Activated CD8-positive, alpha-beta T cell treated with anti-CD3 and anti-CD28 coated beads for 36 hours (primary cell): Measurements from ENCODE around the gene LTBP3. TPM values are rescaled to one million over a fixed set of nuclear protein-coding genes. Genes with fewer than 3 reads are reported as not detected.

Experiments used
- ATAC-seq: fragments of 200-7000 bp; cut with Tn5 transposase; one replicate; pipeline ENCODE4 v1.10.0; 2021; ENCODE audit warnings: mild to moderate bottlenecking, moderate library complexity
- CTCF ChIA-PET: fragments of 350-600 bp; sonication (Branson Sonifier 250); formaldehyde crosslinking; loops from one replicate; lab custom pipeline; 2021; ENCODE audit warnings: antibody characterized with exemption; lab: Charles Lee
- POLR2A ChIA-PET: fragments of 350-600 bp; sonication (Branson Sonifier 250); formaldehyde crosslinking; loops from one replicate; lab custom pipeline; 2021; ENCODE audit warnings: antibody characterized with exemption; lab: Charles Lee
- DNase-seq: peaks from one replicate; pipeline ENCODE4 v3.0.0-alpha.2; 2020
- H3K27ac Mint-ChIP-seq: one replicate; pipeline ENCODE4 v1.8.0; 2021; ENCODE audit warnings: mild to moderate bottlenecking, mixed read lengths
- H3K27me3 Mint-ChIP-seq: one replicate; pipeline ENCODE4 v1.8.0; 2021; ENCODE audit warnings: mixed read lengths
- H3K36me3 Mint-ChIP-seq: one replicate; pipeline ENCODE4 v1.8.0; 2021; ENCODE audit warnings: low read depth, mixed read lengths
- H3K4me1 Mint-ChIP-seq: one replicate; pipeline ENCODE4 v1.8.0; 2021; ENCODE audit warnings: low read depth, mixed read lengths
- H3K4me3 Mint-ChIP-seq: one replicate; pipeline ENCODE4 v1.8.0; 2021; ENCODE audit warnings: mild to moderate bottlenecking, moderate library complexity, mixed read lengths
- H3K9me3 Mint-ChIP-seq: one replicate; pipeline ENCODE4 v1.8.0; 2021; ENCODE audit warnings: mixed read lengths
- intact Hi-C: fragments of 100-400 bp; cut with micrococcal nuclease; formaldehyde crosslinking; loops from one replicate; pipeline ENCODE4 v1.10.0; 2022
- total RNA-seq, 2 experiments: library from RNA; stranded (reverse); gene quantifications; one replicate each; pipeline ENCODE4 v1.2.3, GENCODE V29; 2021
- TF ChIP-seq, protein P1 (sequence below): fragments of 200-600 bp; IDR thresholded peaks from one replicate; pipeline ENCODE4 v1.8.0; 2022; ENCODE audit warnings: antibody characterized with exemption, mild to moderate bottlenecking

LTBP3 gene
- total RNA-seq, 2 experiments from 2014 or later: 55.4 to 56.0 TPM

DNA sequence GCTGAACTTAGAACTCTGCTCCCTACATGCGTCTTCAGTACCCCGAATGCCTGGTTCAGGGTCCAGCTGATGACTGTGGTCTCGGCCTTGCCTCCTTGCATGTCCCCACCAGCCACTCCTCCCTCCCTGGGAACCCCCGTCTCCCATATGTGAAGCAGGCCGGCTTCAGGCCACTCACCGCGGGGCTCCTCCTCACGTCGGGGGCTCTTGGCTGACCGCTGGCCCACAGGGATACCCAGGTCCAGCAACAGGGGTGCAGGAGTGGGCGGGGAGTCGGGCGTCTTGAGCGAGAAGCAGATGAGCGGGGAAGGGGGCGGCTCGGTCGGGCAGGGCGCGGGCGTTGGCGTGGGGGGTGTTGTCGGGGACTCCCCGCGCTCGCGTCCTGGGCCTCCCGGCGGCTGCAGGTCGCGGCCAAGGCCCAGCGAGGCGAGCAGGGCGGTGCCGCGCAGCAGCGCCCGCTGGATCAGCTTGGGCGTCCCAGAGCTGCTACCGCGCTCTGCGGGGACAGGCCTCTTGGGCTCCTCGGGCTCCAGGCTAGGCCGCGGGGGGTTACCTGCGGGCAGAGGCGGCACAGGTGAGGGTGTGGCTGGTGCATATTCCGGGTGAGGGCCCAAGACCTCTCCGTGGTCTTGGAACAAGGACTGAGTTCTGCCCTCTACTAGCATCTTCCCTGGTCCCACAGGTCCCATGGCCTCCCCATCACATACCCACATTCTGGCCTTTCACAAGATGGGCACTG, 41.2 kb upstream of the LTBP3 start:
- no peak overlapping the region for H3K27ac Mint-ChIP-seq
- CTCF ChIA-PET: no interaction called here

DNA sequence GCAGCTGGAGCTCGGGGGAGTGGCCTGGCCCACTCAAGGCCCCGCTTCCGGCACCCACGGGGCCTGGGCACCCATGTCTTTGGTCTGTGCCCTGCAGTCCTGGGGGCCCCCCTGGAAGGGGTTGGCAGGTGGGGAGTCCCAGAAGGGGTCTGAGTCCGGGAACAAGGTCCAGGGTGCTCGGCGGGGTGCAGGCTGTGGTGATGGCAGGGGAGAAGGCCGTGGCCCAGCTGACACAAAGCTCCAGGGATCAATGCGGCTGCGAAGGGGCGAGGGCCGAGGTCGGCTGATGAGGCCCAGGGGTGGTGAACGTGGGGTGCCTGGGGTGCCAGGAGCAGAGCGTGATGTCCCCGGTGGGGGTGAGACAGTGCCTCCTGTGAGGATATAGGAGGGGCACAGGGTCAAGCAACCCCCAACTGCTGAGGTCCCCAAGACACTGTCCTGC, 40.1 kb upstream of the LTBP3 start:
- Mint-ChIP-seq H3K27me3 (no peaks in the 10 kb centered on the region), H3K4me1 (peaks cover 12% of the 10 kb centered on the region), H3K36me3 (peaks cover 4% of the 10 kb centered on the region), H3K27ac (no peak overlapping the region), H3K9me3 (no peaks in the 10 kb centered on the region), H3K4me3 (no peak overlapping the region)
- TF ChIP-seq, protein P1, sequence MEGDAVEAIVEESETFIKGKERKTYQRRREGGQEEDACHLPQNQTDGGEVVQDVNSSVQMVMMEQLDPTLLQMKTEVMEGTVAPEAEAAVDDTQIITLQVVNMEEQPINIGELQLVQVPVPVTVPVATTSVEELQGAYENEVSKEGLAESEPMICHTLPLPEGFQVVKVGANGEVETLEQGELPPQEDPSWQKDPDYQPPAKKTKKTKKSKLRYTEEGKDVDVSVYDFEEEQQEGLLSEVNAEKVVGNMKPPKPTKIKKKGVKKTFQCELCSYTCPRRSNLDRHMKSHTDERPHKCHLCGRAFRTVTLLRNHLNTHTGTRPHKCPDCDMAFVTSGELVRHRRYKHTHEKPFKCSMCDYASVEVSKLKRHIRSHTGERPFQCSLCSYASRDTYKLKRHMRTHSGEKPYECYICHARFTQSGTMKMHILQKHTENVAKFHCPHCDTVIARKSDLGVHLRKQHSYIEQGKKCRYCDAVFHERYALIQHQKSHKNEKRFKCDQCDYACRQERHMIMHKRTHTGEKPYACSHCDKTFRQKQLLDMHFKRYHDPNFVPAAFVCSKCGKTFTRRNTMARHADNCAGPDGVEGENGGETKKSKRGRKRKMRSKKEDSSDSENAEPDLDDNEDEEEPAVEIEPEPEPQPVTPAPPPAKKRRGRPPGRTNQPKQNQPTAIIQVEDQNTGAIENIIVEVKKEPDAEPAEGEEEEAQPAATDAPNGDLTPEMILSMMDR: no peak
- CTCF ChIA-PET: interaction anchor here (1.3 to 1.7 kb wide), 3 partner anchors 10 to 268 kb away, joined by 3 to 5 read pairs (median 4); partner anchors contain the start of gene FAM89B
- POLR2A ChIA-PET: interaction anchor here (1.5 kb wide), 1 partner anchor 11 kb away, joined by 4 read pairs; no protein-coding TSS in a partner anchor
- intact Hi-C loops: no loop called here
- DNase-seq (no peak), ATAC-seq (no peak)

More for the DNA sequence above, 41.2 kb upstream of the LTBP3 start:
- ATAC-seq: no peak
- no peaks in the 10 kb centered on the region for H3K27me3 Mint-ChIP-seq
- no peaks in the 10 kb centered on the region for H3K9me3 Mint-ChIP-seq
- TF ChIP-seq, protein P1: no peak
- intact Hi-C loops: no loop called here
- peaks cover 12% of the 10 kb centered on the region for H3K4me1 Mint-ChIP-seq
- no peak overlapping the region for H3K4me3 Mint-ChIP-seq
- H3K36me3 Mint-ChIP-seq: peaks cover 5% of the 10 kb centered on the region
- no peak for DNase-seq
- POLR2A ChIA-PET: interaction anchor here (0.6 to 1.5 kb wide), 3 partner anchors 10 to 61 kb away, joined by 3 to 4 read pairs (median 3); partner anchors contain the start of gene FAM89B

DNA sequence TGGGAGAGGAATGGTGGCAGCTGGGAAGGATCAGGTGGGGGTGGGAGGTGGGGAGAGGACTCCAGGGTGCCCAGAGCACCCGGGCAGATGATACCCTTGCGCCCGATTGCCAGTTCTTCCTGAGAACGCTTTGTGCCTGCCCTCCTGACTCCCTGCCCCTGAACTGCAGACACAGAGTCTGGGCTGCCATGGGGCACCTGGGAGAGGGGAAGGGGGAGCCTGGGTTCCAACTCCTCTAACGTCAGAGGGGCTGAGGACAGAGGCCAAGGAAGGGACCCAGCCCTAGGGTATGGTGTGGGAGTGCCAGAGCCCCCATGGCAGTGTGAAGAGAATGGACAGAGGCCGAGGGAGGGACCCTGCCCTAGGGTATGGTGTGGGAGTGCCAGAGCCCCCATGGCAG, 38.4 kb upstream of the LTBP3 start:
- ChIA-PET CTCF (interaction anchor here (1.6 to 5.3 kb wide), 4 partner anchors 9 to 56 kb away, joined by 5 to 47 read pairs (median 6); partner anchors contain the start of gene MAP3K11), POLR2A (interaction anchor here (0.6 to 5.7 kb wide), 5 partner anchors 9 to 463 kb away, joined by 3 to 39 read pairs (median 8); partner anchors contain the start of genes EHBP1L1 and MAP3K11)
- TF ChIP-seq, protein P1: no peak
- Mint-ChIP-seq H3K4me3 (no peak overlapping the region), H3K4me1 (peaks cover 12% of the 10 kb centered on the region), H3K27me3 (no peaks in the 10 kb centered on the region), H3K27ac (no peak overlapping the region), H3K36me3 (peaks cover 5% of the 10 kb centered on the region), H3K9me3 (no peaks in the 10 kb centered on the region)
- ATAC-seq (no peak), DNase-seq (no peak)
- intact Hi-C loops: no loop called here

- intact Hi-C loops: loop anchor here (2.0 kb wide), 1 partner anchor 13 kb away; no protein-coding TSS in a partner anchor
- ATAC-seq: peak; percentile 26
- CTCF ChIA-PET: interaction anchor here (1.6 to 5.3 kb wide), 5 partner anchors 10 to 56 kb away, joined by 5 to 47 read pairs (median 12); partner anchors contain the start of gene MAP3K11
Observed at GRCh38 chr11:65595543-65596281, 37.6 kb upstream of the LTBP3 start, which contains the start of gene KCNK7. Gene KCNK7 (minus strand): TSS chr11:65595800. CDS start chr11:65595772, 28 bp downstream.

More at GRCh38 chr11:65595543-65596281, 37.6 kb upstream of the LTBP3 start, which contains the start of gene KCNK7:
- TF ChIP-seq, protein P1: no peak
- Mint-ChIP-seq H3K4me1 (peaks cover 12% of the 10 kb centered on the region), H3K9me3 (no peaks in the 10 kb centered on the region), H3K36me3 (peaks cover 5% of the 10 kb centered on the region), H3K27ac (peak within 1 kb of the TSS; percentile 25), H3K27me3 (no peaks in the 10 kb centered on the region), H3K4me3 (no peak within 1 kb of the TSS)
- DNase-seq: no peak
- POLR2A ChIA-PET: interaction anchor here (0.6 to 5.7 kb wide), 9 partner anchors 9 to 464 kb away, joined by 3 to 39 read pairs (median 4); partner anchors contain the start of genes EHBP1L1, MAP3K11 and PCNX3
